Adipocyte (in vitro differentiated cells): ENCODE measurements around the gene CLCNKA.
"Not testable (repeated sequence)": the region's sequence is repeated elsewhere in the genome, so short reads cannot be mapped to it uniquely, and the experiment has no call there.

Experiments used
- DNase-seq: peaks from one replicate; pipeline ENCODE4 v3.0.0-alpha.2; 2015; ENCODE audit warnings: low read depth
- H3K27me3 ChIP-seq: replicated peaks from 2 replicates; pipeline ENCODE4 v1.7.0; 2013; ENCODE audit warnings: mild to moderate bottlenecking, low read length, moderate library complexity; ENCODE audit not compliant: control insufficient read depth, insufficient read depth
- H3K36me3 ChIP-seq: 2 replicates; pipeline ENCODE4 v1.7.0; 2013; ENCODE audit warnings: low read length, mild to moderate bottlenecking, moderate library complexity; ENCODE audit not compliant: control insufficient read depth, insufficient read depth, severe bottlenecking
- H3K4me1 ChIP-seq: 2 replicates; pipeline ENCODE4 v1.7.0; 2013; ENCODE audit warnings: mild to moderate bottlenecking, low read length, moderate library complexity; ENCODE audit not compliant: control insufficient read depth, insufficient read depth
- H3K4me3 ChIP-seq: 2 replicates; pipeline ENCODE4 v1.7.0; 2013; ENCODE audit warnings: mild to moderate bottlenecking, low read length, moderate library complexity
- H3K9ac ChIP-seq: 2 replicates; pipeline ENCODE4 v1.7.0; 2013; ENCODE audit warnings: mild to moderate bottlenecking, low read length, moderate library complexity
- H3K9me3 ChIP-seq: 2 replicates; pipeline ENCODE4 v1.7.0; 2013; ENCODE audit warnings: mild to moderate bottlenecking, low read length, moderate library complexity; ENCODE audit not compliant: control insufficient read depth

The CLCNKA gene

GRCh38 chr1:15998929-15999328, 22.9 kb upstream of the CLCNKA start:
- Histone ChIP-seq H3K4me1 (no peaks in the 10 kb centered on the region), H3K27me3 (peaks cover 13% of the 10 kb centered on the region), H3K4me3 (no peak overlapping the region), H3K36me3 (no peaks in the 10 kb centered on the region), H3K9ac (no peak overlapping the region), H3K9me3 (no peaks in the 10 kb centered on the region)
- no peak for DNase-seq

DNA sequence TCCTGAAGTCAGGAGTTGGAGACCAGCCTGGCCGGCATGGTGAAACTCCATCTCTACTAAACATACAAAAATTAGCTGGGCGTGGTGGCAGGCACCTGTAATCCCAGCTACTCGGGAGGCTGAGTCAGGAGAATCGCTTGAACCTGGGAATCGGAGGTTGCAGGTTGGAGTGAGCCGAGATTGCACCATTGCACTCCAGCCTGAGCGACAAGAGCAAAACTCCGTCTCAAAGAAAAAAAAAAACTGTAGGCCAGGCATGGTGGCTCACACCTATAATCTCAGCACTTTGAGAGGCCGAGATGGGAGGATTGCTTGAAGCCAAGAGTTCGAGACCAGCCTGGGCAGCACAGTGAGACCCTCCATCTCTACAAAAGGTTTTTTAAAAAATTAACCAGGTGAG, 20.6 kb upstream of the CLCNKA start:
- H3K4me3 ChIP-seq, H3K9ac ChIP-seq, DNase-seq, H3K36me3 ChIP-seq, H3K9me3 ChIP-seq, H3K4me1 ChIP-seq: not testable (repeated sequence)
- H3K27me3 ChIP-seq: peaks cover 13% of the 10 kb centered on the region

GRCh38 chr1:16005597-16005996, 16.2 kb upstream of the CLCNKA start:
- Histone ChIP-seq H3K36me3 (no peaks in the 10 kb centered on the region), H3K27me3 (no peaks in the 10 kb centered on the region), H3K9me3 (no peaks in the 10 kb centered on the region), H3K4me1 (no peaks in the 10 kb centered on the region), H3K4me3 (no peak overlapping the region), H3K9ac (no peak overlapping the region)
- no peak for DNase-seq

GRCh38 chr1:16006010-16006409, 15.8 kb upstream of the CLCNKA start:
- Histone ChIP-seq H3K4me1 (no peaks in the 10 kb centered on the region), H3K27me3 (no peaks in the 10 kb centered on the region), H3K9me3 (no peaks in the 10 kb centered on the region), H3K36me3 (no peaks in the 10 kb centered on the region), H3K4me3 (no peak overlapping the region), H3K9ac (no peak overlapping the region)
- no peak for DNase-seq

DNA sequence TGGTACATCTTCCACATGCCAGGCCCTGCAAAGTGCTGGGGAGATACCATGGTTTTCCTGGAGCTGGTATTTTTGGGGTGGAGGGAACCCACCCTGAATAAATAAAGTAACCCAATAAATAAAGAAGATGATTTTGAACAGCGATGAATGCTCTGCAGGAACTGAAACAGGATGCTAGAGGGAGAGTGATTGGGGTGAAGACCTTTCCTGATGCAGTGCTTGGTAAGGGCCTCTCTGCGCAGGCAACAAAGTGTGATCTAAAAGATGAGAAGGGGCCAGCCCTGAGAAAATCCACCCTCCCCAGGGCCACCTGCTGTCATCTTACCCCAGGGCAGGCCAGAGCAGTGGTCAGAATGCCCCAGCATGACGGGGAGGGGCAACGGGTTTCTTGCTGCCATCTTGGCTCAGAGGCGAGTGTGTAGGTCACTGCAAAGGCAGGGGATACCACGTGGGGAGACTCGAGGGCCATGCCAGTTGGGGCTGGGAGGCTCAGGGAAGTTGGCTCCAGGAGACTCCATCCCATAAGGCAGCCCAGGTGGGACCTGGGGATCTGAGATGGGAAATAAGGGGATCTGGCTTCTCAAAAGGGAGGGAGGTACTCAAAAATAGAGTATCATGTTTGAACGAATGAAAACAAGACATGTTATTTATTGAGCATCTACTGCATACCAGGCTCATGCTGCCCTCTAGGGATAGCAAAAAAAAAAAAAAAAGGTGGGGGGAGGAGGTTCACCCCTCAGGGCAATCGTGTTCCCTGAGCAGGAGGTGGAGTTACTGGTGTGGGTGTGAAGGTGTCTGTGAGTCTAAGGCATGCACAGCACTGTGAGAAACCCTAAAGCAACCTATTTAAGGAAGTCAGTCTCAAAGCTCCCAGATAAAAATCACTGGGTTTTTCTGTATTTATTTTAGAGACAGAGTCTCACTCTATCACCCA, 15.0 kb upstream of the CLCNKA start:
- peak; percentile 36 for DNase-seq
- H3K4me1 ChIP-seq: no peaks in the 10 kb centered on the region
- H3K27me3 ChIP-seq: no peaks in the 10 kb centered on the region
- no peak overlapping the region for H3K9ac ChIP-seq
- no peak overlapping the region for H3K4me3 ChIP-seq
- no peaks in the 10 kb centered on the region for H3K9me3 ChIP-seq
- no peaks in the 10 kb centered on the region for H3K36me3 ChIP-seq

DNA sequence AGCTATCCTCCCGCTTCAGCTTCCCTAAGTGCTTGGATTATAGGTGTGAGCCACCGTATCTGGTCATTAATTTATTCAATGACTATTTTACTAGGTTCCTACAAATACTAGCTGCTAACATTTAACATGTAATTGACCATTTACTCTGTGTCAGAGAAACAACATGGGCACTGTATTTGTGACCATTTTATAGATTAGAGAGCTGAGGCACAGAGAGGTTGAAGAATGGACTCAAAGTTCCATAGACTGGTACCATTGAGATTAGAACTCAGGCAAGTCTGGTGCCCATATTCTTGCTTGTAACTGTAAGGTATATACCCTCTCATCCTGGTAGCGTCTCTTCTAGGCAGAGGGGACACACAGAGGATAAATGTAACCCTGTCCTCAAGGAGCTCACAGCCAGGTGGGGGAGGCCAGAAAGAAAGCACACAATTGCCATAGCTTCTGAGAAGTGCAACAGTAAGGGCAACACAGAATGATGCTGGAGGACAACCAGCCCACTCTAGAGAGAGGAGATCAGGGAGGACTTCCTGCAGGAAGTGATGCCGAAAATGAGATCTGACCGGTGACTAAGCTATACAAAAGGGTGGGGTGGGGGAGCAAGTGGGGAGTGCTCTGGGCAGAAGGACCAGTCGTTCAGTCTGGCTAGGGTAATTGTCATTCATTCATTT, 14.0 kb upstream of the CLCNKA start:
- no peak for DNase-seq
- H3K4me1 ChIP-seq: peaks cover 4% of the 10 kb centered on the region
- H3K27me3 ChIP-seq: no peaks in the 10 kb centered on the region
- H3K4me3 ChIP-seq: no peak overlapping the region
- no peaks in the 10 kb centered on the region for H3K9me3 ChIP-seq
- H3K36me3 ChIP-seq: no peaks in the 10 kb centered on the region
- H3K9ac ChIP-seq: no peak overlapping the region

DNA sequence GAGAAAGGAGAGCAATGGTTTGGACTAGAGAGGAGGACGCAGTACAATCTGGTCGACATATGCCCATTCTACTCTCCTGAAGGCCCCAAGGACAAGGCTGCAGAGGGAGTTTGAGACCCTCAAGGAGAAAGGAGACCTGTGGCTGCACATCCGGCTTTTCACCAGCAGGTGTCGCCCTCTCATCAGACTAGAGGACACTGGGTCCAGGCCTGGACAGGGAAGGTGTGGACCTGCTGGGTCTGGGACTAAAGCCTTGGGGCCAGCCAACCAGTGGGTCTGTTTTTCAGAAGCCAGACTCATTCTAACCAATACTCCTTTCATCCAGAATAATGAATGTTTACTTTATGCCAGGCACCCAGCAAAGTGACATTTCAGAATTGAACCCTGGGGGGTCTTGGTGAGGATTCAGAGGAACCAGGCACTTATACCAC, 12.8 kb upstream of the CLCNKA start:
- H3K4me1 ChIP-seq: peaks cover 14% of the 10 kb centered on the region
- peak; percentile 92 for DNase-seq
- no peaks in the 10 kb centered on the region for H3K27me3 ChIP-seq

GRCh38 chr1:16009678-16010077, 12.2 kb upstream of the CLCNKA start:
- no peak overlapping the region for H3K9ac ChIP-seq
- no peaks in the 10 kb centered on the region for H3K27me3 ChIP-seq
- no peak for DNase-seq
- peaks cover 17% of the 10 kb centered on the region for H3K4me1 ChIP-seq
- no peak overlapping the region for H3K4me3 ChIP-seq
- no peaks in the 10 kb centered on the region for H3K36me3 ChIP-seq
- H3K9me3 ChIP-seq: no peaks in the 10 kb centered on the region

More for the DNA sequence above, 12.8 kb upstream of the CLCNKA start:
- Histone ChIP-seq H3K9me3 (no peaks in the 10 kb centered on the region), H3K9ac (no peak overlapping the region), H3K36me3 (no peaks in the 10 kb centered on the region), H3K4me3 (no peak overlapping the region)

DNA sequence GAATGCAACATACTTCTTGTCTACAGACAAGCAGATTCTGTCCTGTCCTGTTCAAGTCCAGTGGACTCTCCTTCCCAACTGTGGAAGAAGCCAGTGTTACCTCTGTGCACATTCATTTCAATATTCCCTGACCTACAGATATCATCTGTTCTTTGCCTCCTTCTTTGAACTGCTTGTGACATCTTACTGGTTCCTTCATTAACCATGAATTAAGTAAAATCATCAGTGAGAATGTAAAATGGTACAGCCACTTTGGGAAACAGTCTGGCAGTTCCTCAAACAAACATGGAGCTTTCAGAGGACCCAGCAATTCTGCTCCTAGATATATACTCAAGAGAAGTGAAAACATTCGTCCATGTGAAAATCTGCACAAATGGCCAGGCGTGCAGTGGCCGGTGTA, 11.0 kb upstream of the CLCNKA start:
- Histone ChIP-seq H3K9ac (no peak overlapping the region), H3K36me3 (no peaks in the 10 kb centered on the region), H3K4me1 (peaks cover 27% of the 10 kb centered on the region), H3K9me3 (no peaks in the 10 kb centered on the region), H3K4me3 (no peak overlapping the region), H3K27me3 (no peaks in the 10 kb centered on the region)
- no peak for DNase-seq

GRCh38 chr1:16011936-16012589, 9.8 kb upstream of the CLCNKA start:
- no peak for DNase-seq
- H3K4me1 ChIP-seq: peaks cover 37% of the 10 kb centered on the region
- H3K4me3 ChIP-seq: no peak overlapping the region
- H3K9me3 ChIP-seq: no peaks in the 10 kb centered on the region
- no peaks in the 10 kb centered on the region for H3K36me3 ChIP-seq
- no peaks in the 10 kb centered on the region for H3K27me3 ChIP-seq
- H3K9ac ChIP-seq: no peak overlapping the region

DNA sequence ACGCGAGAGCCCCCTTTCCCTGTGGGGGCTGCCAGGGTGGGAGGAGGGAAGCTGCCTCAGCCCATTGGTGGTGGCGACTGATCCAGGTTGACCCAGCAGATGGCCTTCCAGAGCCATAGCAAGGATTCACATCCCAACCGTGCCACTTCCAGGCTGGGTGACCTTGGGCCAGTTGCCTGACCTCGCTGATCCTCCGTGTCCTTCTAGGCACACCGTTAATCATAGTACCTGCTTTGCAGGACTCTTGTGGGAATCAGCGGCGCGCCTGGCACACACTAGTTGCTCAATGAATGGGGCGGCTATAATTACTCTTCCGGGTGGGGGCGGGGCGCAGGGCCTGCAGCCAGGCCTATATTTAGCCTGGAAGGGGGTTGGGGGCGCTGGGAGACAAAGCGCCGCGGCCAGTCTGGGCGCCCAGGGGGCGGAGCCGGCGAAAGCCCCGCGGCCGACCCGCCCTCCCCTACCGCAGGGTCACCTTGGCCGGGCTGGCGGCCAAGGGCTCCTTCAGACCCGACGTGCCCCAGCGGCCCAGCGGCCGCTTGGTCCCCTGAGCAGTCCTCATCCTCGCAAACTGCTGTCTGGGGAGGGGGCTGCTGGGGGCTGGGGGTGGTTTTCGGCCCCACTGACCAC, 9.1 kb upstream of the CLCNKA start:
- DNase-seq: peak; percentile 69
- H3K36me3 ChIP-seq: no peaks in the 10 kb centered on the region
- H3K9ac ChIP-seq: no peak overlapping the region
- peaks cover 44% of the 10 kb centered on the region for H3K4me1 ChIP-seq
- H3K27me3 ChIP-seq: no peaks in the 10 kb centered on the region
- no peak overlapping the region for H3K4me3 ChIP-seq
- no peaks in the 10 kb centered on the region for H3K9me3 ChIP-seq
